ENCODE results near the gene SREBF2.

GRCh38 chr22:41857155-41857859 is 24.4 kb downstream of the SREBF2 start:
- TF ChIP-seq, protein P1, sequence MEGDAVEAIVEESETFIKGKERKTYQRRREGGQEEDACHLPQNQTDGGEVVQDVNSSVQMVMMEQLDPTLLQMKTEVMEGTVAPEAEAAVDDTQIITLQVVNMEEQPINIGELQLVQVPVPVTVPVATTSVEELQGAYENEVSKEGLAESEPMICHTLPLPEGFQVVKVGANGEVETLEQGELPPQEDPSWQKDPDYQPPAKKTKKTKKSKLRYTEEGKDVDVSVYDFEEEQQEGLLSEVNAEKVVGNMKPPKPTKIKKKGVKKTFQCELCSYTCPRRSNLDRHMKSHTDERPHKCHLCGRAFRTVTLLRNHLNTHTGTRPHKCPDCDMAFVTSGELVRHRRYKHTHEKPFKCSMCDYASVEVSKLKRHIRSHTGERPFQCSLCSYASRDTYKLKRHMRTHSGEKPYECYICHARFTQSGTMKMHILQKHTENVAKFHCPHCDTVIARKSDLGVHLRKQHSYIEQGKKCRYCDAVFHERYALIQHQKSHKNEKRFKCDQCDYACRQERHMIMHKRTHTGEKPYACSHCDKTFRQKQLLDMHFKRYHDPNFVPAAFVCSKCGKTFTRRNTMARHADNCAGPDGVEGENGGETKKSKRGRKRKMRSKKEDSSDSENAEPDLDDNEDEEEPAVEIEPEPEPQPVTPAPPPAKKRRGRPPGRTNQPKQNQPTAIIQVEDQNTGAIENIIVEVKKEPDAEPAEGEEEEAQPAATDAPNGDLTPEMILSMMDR (IDR thresholded peaks at IDR 0.05), result no peak
- no peak for TF ChIP-seq POLR2A (IDR thresholded peaks at IDR 0.05)

Data from lower leg skin (tissue), 3 donors.